ENCODE results near the gene BOC.

DNA sequence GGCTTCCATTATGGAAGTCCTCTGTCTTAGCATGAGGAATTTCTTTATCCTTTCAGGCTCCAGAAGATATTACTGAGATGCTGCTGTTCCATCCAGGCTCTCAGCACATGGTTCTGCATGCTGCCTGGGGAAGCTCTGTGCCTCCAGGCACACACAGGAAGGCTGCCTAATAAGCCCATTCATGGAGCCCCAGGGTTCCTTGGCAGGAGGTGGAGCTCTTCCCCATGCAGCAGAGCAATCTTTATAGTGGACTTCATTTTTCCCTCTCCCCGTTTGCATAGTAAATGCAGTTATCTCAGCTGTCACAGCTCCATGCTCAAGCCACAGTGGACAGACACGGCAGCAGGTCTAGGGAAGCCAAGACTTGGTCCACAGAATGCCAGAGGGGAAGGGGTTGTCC is 57.6 kb downstream of the BOC start:
- TF ChIP-seq EP300 (IDR thresholded peaks at IDR 0.05; ENCODE audit: borderline replicate concordance) (no peak), RAD21 (IDR thresholded peaks at IDR 0.05; ENCODE audit: low read depth) (no peak), ZBTB7A (IDR thresholded peaks at IDR 0.05; ENCODE audit: low read depth) (no peak), TCF12 (IDR thresholded peaks at IDR 0.05; ENCODE audit: low read depth) (no peak), TAF1 (IDR thresholded peaks at IDR 0.05; ENCODE audit: low read depth) (no peak), USF1 (IDR thresholded peaks at IDR 0.05) (no peak), FOXM1 (IDR thresholded peaks at IDR 0.05; ENCODE audit: borderline replicate concordance, low read depth) (no peak), CEBPB (IDR thresholded peaks at IDR 0.05) (no peak), REST (IDR thresholded peaks at IDR 0.05; ENCODE audit: low read depth) (no peak), EGR1 (IDR thresholded peaks at IDR 0.05) (no peak)
- TF ChIP-seq, protein P1, sequence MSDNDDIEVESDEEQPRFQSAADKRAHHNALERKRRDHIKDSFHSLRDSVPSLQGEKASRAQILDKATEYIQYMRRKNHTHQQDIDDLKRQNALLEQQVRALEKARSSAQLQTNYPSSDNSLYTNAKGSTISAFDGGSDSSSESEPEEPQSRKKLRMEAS (IDR thresholded peaks at IDR 0.05) = no peak
